GM06990 (cell line): ENCODE results near the gene CFAP161.
"Not testable (repeated sequence)": the region's sequence is repeated elsewhere in the genome, so short reads cannot be mapped to it uniquely, and the experiment has no call there.

ENCODE experiments used
- DNase-seq: peaks from one replicate; pipeline ENCODE4 v3.0.0-alpha.2; 2011; ENCODE audit not compliant: insufficient read length; ENCODE audit errors: extremely low read depth
- H3K27me3 ChIP-seq: replicated peaks from 2 replicates; pipeline ENCODE4 v1.6.0; 2011; ENCODE audit warnings: low read length; ENCODE audit not compliant: control insufficient read depth, insufficient read depth
- H3K36me3 ChIP-seq: 2 replicates; pipeline ENCODE4 v1.5.1; 2011; ENCODE audit warnings: low read length; ENCODE audit not compliant: control insufficient read depth, insufficient read depth
- H3K4me3 ChIP-seq: replicated peaks from 2 replicates; pipeline ENCODE4 v1.5.1; 2011; ENCODE audit warnings: low read depth, mild to moderate bottlenecking, control low read depth, low read length
- TF ChIP-seq, protein P1 (sequence below): IDR thresholded peaks from 2 replicates; pipeline ENCODE4 v1.5.1; 2011; ENCODE audit warnings: low read length, control low read depth, mild to moderate bottlenecking, inconsistent platforms; ENCODE audit not compliant: insufficient read depth, poor library complexity, severe bottlenecking

The CFAP161 gene

DNA sequence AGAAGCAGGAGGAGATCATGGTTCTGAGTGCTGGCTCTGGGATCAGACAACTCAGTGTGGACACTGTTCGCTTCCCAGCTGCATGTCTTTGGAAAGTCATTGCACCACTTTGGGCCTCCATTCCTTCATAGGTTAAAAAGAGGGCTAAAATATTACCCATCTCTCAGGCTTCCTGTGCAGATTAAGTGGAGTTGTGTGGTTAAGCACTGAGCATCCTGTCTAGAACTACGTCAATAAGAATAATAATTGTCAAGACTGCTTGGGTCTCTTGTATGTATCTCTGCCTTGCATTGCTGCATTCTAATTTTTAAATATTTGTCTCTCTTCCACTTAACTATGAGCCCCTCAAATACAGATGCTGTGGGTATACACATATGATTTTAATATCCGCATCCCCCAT is 22.3 kb downstream of the CFAP161 start:
- TF ChIP-seq, protein P1, sequence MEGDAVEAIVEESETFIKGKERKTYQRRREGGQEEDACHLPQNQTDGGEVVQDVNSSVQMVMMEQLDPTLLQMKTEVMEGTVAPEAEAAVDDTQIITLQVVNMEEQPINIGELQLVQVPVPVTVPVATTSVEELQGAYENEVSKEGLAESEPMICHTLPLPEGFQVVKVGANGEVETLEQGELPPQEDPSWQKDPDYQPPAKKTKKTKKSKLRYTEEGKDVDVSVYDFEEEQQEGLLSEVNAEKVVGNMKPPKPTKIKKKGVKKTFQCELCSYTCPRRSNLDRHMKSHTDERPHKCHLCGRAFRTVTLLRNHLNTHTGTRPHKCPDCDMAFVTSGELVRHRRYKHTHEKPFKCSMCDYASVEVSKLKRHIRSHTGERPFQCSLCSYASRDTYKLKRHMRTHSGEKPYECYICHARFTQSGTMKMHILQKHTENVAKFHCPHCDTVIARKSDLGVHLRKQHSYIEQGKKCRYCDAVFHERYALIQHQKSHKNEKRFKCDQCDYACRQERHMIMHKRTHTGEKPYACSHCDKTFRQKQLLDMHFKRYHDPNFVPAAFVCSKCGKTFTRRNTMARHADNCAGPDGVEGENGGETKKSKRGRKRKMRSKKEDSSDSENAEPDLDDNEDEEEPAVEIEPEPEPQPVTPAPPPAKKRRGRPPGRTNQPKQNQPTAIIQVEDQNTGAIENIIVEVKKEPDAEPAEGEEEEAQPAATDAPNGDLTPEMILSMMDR = no peak
- H3K4me3 ChIP-seq = no peak overlapping the region
- no peaks in the 10 kb centered on the region; the same call in 1 of the 2 replicates for H3K27me3 ChIP-seq
- no peaks in the 10 kb centered on the region for H3K36me3 ChIP-seq
- no peak for DNase-seq

DNA sequence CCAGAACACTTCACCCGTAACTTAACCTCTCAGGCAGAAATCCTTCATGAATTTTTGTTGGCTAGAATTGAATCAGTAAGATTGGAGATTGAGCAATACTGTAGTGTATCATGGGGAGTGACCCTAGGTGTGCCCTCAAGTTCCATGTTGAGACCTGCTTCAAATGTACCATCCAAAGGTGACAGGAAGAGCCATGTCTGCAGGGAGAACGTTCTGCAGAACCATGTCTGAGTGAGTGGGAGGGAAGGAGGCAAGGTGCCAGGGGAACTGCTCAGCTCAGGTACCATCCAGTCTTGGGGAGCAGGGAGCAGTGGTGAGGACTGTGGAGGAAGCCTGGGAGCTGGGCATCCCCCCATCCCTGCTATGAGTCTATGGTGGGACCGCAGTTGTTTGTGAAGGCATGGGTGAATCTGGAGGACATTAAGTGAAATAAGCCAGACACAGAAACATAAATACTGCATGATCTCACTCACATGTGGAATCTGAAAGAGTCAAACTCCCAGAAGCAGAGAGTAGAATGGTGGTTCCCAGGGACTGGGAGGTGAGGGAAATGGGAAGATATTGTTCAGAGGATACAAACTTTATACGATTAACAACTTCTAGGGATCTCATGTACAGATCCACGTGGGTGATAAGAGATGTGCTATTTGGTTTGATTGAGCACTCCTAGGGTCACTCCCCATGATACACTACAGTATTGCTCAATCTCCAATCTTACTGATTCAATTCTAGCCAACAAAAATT is 23.3 kb downstream of the CFAP161 start:
- no peak for DNase-seq
- TF ChIP-seq, protein P1 = no peak
- Histone ChIP-seq H3K27me3 (no peaks in the 10 kb centered on the region; the same call in 1 of the 2 replicates), H3K4me3 (no peak overlapping the region), H3K36me3 (no peaks in the 10 kb centered on the region)

DNA sequence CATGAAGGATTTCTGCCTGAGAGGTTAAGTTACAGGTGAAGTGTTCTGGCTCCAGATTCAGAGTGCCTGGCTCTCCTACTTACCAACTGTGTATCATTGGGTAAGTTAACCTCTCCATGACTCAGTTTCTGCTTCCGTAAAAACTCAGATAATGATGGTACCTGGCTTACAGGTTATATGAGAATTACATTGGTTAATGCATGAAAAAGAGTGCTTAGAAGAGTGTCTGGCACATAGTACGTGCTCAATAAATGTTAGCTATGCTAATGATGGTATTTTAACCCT is 23.8 kb downstream of the CFAP161 start:
- Histone ChIP-seq H3K27me3 (no peaks in the 10 kb centered on the region; the same call in 1 of the 2 replicates), H3K4me3 (no peak overlapping the region), H3K36me3 (no peaks in the 10 kb centered on the region)
- TF ChIP-seq, protein P1 = no peak
- DNase-seq = no peak

DNA sequence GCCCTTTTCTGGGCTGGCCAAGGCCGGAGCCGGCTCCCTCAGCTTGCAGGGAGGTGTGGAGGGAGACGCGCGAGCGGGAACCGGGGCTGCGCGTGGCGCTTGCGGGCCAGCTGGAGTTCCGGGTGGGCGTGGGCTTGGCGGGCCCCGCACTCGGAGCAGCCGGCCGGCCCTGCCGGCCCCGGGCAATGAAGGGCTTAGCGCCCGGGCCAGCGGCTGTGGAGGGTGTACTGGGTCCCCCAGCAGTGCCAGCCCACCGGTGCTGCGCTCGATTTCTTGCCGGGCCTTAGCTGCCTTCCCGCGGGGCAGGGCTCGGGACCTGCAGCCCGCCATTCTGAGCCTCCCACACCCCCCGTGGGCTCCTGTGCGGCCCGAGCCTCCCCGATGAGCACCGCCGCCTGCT is 24.5 kb downstream of the CFAP161 start:
- H3K36me3 ChIP-seq, H3K4me3 ChIP-seq, DNase-seq, H3K27me3 ChIP-seq: not testable (repeated sequence)

DNA sequence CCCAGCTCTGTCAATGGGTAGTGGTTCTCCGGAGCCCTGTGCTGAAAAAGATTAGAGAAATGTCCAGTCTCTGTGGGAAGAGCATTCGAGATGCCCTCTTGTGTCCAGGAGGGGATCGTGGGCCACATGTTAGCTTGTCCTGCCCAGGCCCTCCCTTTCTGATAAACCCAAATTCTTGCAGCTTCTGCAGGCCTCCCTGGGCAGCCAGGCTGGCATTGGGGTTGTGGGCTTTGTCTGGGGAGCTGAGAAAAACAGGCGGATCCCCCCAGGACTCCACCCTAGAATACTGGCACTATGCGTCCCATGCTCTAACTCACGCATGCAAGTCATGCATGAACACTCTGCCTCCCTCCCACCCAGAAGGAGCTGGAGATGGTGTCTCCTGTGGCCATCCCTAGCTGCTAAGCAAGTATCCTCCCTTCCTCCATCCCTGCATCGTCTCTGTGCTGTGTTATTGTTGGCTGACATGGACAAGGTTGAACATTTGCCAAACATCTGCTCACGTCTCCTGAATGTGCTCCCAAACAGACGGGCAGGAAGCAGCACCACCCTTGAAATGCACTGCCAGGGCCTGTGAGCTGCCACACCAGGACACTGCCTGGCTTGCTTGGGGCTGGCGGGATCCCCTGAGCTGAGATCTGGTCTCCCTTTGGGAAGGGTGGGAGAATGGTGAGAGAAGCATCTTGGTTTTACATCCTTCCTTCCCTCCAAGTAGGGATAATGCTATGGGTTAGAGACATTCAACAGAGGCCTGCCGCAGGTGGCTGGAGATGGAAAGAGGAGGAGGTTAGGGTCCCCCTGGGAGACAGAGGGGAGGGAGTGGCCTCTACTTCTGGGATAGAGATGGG is 26.5 kb downstream of the CFAP161 start:
- no peak for DNase-seq

DNA sequence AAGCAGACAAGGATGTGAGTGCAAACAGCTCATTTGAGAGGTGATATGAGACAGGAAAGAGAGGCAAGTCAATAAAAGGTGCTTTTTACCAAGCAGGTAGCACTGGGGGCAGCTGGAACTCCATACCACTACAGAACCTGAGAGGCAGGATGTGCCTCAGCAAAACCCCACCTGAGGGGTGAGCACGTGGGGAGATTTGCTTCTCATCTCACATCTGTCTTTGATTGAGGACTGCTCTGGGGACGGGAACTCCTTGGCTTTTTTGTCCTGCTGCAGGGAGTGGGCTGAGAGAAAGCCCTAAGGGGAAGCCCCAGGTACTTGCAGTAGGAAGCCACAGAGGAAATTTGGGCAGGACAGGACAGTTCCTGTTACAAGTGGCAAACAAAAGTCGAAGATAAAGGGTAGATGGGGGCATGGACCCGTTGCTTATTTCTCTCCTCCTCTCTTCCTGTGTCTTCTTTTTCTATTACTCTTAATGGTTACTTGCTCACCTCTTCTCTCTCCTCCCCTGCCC is 27.1 kb downstream of the CFAP161 start:
- Histone ChIP-seq H3K36me3 (no peaks in the 10 kb centered on the region), H3K27me3 (no peaks in the 10 kb centered on the region; the same call in 1 of the 2 replicates), H3K4me3 (no peak overlapping the region)
- TF ChIP-seq, protein P1 = no peak
- DNase-seq = no peak

More for the DNA sequence above, 26.5 kb downstream of the CFAP161 start:
- Histone ChIP-seq H3K27me3 (no peaks in the 10 kb centered on the region; the same call in 1 of the 2 replicates), H3K4me3 (no peak overlapping the region), H3K36me3 (no peaks in the 10 kb centered on the region)
- TF ChIP-seq, protein P1 = no peak
